Neuronal stem cell (in vitro differentiated cells): ENCODE measurements around the gene RAB11B. TPM values are rescaled to one million over a fixed set of nuclear protein-coding genes. Genes with fewer than 3 reads are reported as not detected.
A peak's percentile ranks its signal among the peaks of the same experiment; 100 is the strongest.
"Not testable (repeated sequence)": the region's sequence is repeated elsewhere in the genome, so short reads cannot be mapped to it uniquely, and the experiment has no call there.

ENCODE experiments used
- DNase-seq: peaks from one replicate; pipeline ENCODE4 v3.0.0-alpha.2; 2013; ENCODE audit warnings: low spot score
- H2AFZ ChIP-seq: one replicate; pipeline ENCODE4 v1.6.1; 2013; ENCODE audit warnings: mild to moderate bottlenecking, low read length, inconsistent platforms
- H2AK5ac ChIP-seq: 2 replicates; pipeline ENCODE4 v1.6.1; 2013; ENCODE audit warnings: low read depth, mild to moderate bottlenecking, inconsistent platforms, low read length, moderate library complexity, mixed read lengths
- H2BK120ac ChIP-seq: 2 replicates; pipeline ENCODE4 v1.6.1; 2013; ENCODE audit warnings: low read depth, mild to moderate bottlenecking, inconsistent platforms, low read length, moderate library complexity, mixed read lengths
- H2BK12ac ChIP-seq: one replicate; pipeline ENCODE4 v1.6.1; 2013; ENCODE audit warnings: low read length, inconsistent platforms
- H2BK15ac ChIP-seq: 2 replicates; pipeline ENCODE4 v1.6.1; 2013; ENCODE audit warnings: mild to moderate bottlenecking, low read length, inconsistent platforms, mixed read lengths
- H2BK5ac ChIP-seq: one replicate; pipeline ENCODE4 v1.6.1; 2013; ENCODE audit warnings: inconsistent platforms, mild to moderate bottlenecking, low read length, moderate library complexity
- H3K14ac ChIP-seq: one replicate; pipeline ENCODE4 v1.6.1; 2013; ENCODE audit warnings: low read length, inconsistent platforms
- H3K18ac ChIP-seq: 2 replicates; pipeline ENCODE4 v1.6.1; 2013; ENCODE audit warnings: low read length, inconsistent platforms
- H3K23ac ChIP-seq: 2 replicates; pipeline ENCODE4 v1.6.1; 2013; ENCODE audit warnings: low read depth, mild to moderate bottlenecking, mixed read lengths, low read length, inconsistent platforms; ENCODE audit not compliant: poor library complexity
- H3K27ac ChIP-seq: replicated peaks from 3 replicates; pipeline ENCODE4 v1.5.1; 2013; ENCODE audit warnings: low read length, inconsistent platforms
- H3K27me3 ChIP-seq, 3 experiments: 2 replicates each; pipeline ENCODE4 v1.6.1; 2013; ENCODE audit warnings: low read length in 3 of 3, mild to moderate bottlenecking in 2 of 3, inconsistent platforms in 1 of 3, low read depth in 1 of 3, mixed read lengths in 1 of 3, moderate library complexity in 1 of 3; ENCODE audit not compliant: control insufficient read depth in 3 of 3, insufficient read depth in 3 of 3
- H3K36me3 ChIP-seq, 2 donors: replicated peaks in 1 of 2; 2 replicates each; pipeline ENCODE4 v1.6.1; 2013; ENCODE audit warnings: low read length in 2 of 2; ENCODE audit not compliant: control insufficient read depth in 2 of 2, insufficient read depth in 2 of 2
- H3K4ac ChIP-seq: 2 replicates; pipeline ENCODE4 v1.6.1; 2013; ENCODE audit warnings: inconsistent platforms, mild to moderate bottlenecking, low read length, moderate library complexity
- H3K4me1 ChIP-seq, 2 donors: 1 replicate in 1 of 2; 2 replicates in 1 of 2; pipeline ENCODE4 v1.6.1; 2013; ENCODE audit warnings: low read length in 2 of 2, low read depth in 1 of 2; ENCODE audit not compliant: control insufficient read depth in 2 of 2, insufficient read depth in 1 of 2
- H3K4me2 ChIP-seq: one replicate; pipeline ENCODE4 v1.6.1; 2013; ENCODE audit warnings: mild to moderate bottlenecking, low read length, inconsistent platforms; ENCODE audit not compliant: insufficient read depth, poor library complexity, severe bottlenecking
- H3K4me3 ChIP-seq, 2 donors: 2 replicates each; pipeline ENCODE4 v1.5.1; 2013; ENCODE audit warnings: low read length in 2 of 2, mild to moderate bottlenecking in 2 of 2, inconsistent platforms in 1 of 2, moderate library complexity in 1 of 2
- H3K79me1 ChIP-seq: one replicate; pipeline ENCODE4 v1.6.1; 2013; ENCODE audit warnings: low read depth, mild to moderate bottlenecking, inconsistent platforms, low read length, moderate library complexity
- H3K9ac ChIP-seq: one replicate; pipeline ENCODE4 v1.6.1; 2013; ENCODE audit warnings: mild to moderate bottlenecking, low read depth, low read length, inconsistent platforms; ENCODE audit not compliant: poor library complexity
- H3K9me3 ChIP-seq, 2 donors: replicated peaks in 1 of 2; 2 replicates each; pipeline versions ENCODE3 to v1.6.1; 2013; ENCODE audit warnings: low read length in 2 of 2, mild to moderate bottlenecking in 2 of 2, inconsistent platforms in 1 of 2, low read depth in 1 of 2, mixed read lengths in 1 of 2, moderate library complexity in 1 of 2; ENCODE audit not compliant: control insufficient read depth in 2 of 2, insufficient read depth in 1 of 2
- H4K8ac ChIP-seq: one replicate; pipeline ENCODE4 v1.6.1; 2013; ENCODE audit warnings: low read depth, mild to moderate bottlenecking, inconsistent platforms, low read length, moderate library complexity
- H4K91ac ChIP-seq: one replicate; pipeline ENCODE4 v1.6.1; 2013; ENCODE audit warnings: low read length, low read depth, mild to moderate bottlenecking, inconsistent platforms; ENCODE audit not compliant: poor library complexity
- WGBS, 2 donors: extraction: QIAGEN DNeasy Blood & Tissue Kit; methylation state at CpG; one replicate each; pipeline ENCODE4 v1.1.7; 2013; ENCODE audit warnings: missing lambda C conversion rate in 2 of 2, mixed read lengths in 1 of 2; ENCODE audit not compliant: insufficient read length in 2 of 2, insufficient replicate concordance in 1 of 2; ENCODE audit errors: extremely low coverage in 2 of 2; 5-methylcytosine and 5-hydroxymethylcytosine counted together
- polyA plus RNA-seq, 2 experiments: library from polyadenylated mRNA; stranded (reverse); fragments of 200-250 nt; gene quantifications; one replicate each; pipeline ENCODE4 v1.2.3, GENCODE V29; 2013

Gene RAB11B
- 104 TPM for polyA plus RNA-seq (2013, experiment 1 of 2)
- polyA plus RNA-seq (2013, experiment 2 of 2): 102 TPM

- peak within 1 kb of the TSS; percentile 97 for H3K23ac ChIP-seq
- WGBS, 2 donors: no CpG with 5 or more reads among the region's 70 CpGs
- H2AK5ac ChIP-seq: peak within 1 kb of the TSS; percentile 99
- peaks cover 11% of the 10 kb centered on the region for H3K79me1 ChIP-seq
- peak within 1 kb of the TSS; percentile 86 for H2AFZ ChIP-seq
- no peaks in the 10 kb centered on the region for H3K9me3 ChIP-seq
- H2BK15ac ChIP-seq: peak within 1 kb of the TSS; percentile 67
- peak within 1 kb of the TSS; percentile 100 for H3K9ac ChIP-seq
- peak within 1 kb of the TSS; percentile 71 to 97 for H3K4me3 ChIP-seq
- H3K4me1 ChIP-seq: peaks cover 5 to 9% of the 10 kb centered on the region in 2 donors
- H3K4ac ChIP-seq: peak within 1 kb of the TSS; percentile 100
- H3K18ac ChIP-seq: peak within 1 kb of the TSS; percentile 100
- H3K27ac ChIP-seq: peak within 1 kb of the TSS; percentile 99
- peak; percentile 100 for DNase-seq
- peak within 1 kb of the TSS; percentile 100 for H4K91ac ChIP-seq
- peaks cover 0 to 20% of the 10 kb centered on the region in 2 donors for H3K36me3 ChIP-seq
- peak within 1 kb of the TSS; percentile 68 for H2BK5ac ChIP-seq
- H3K27me3 ChIP-seq: no peaks in the 10 kb centered on the region
- peak within 1 kb of the TSS; percentile 99 for H2BK120ac ChIP-seq
- peak within 1 kb of the TSS; percentile 99 for H4K8ac ChIP-seq
- H3K14ac ChIP-seq: peak within 1 kb of the TSS; percentile 100
- peak within 1 kb of the TSS; percentile 80 for H2BK12ac ChIP-seq
- peak within 1 kb of the TSS; percentile 68 for H3K4me2 ChIP-seq
These were observed at the start of gene RAB11B for GRCh38 chr19:8389891-8390616. RAB11B (plus strand) TSS chr19:8390360; CDS start chr19:8390417, 57 bp downstream.

- H3K27ac ChIP-seq, H3K14ac ChIP-seq, DNase-seq, H2AK5ac ChIP-seq, H3K79me1 ChIP-seq, H2AFZ ChIP-seq, H3K4me2 ChIP-seq, H2BK12ac ChIP-seq, H2BK15ac ChIP-seq, H3K9me3 ChIP-seq, H3K23ac ChIP-seq, H3K9ac ChIP-seq, H3K36me3 ChIP-seq, H2BK120ac ChIP-seq, H2BK5ac ChIP-seq, H3K18ac ChIP-seq, H3K4ac ChIP-seq, H4K8ac ChIP-seq, H3K4me3 ChIP-seq, H3K4me1 ChIP-seq, H4K91ac ChIP-seq: not testable (repeated sequence)
- peaks cover 5 to 54% (median 34%) of the 10 kb centered on the region in 3 experiments for H3K27me3 ChIP-seq
- WGBS, 2 donors: no CpG with 5 or more reads among the region's 4 CpGs
These were observed 48.7 kb upstream of the RAB11B start for GRCh38 chr19:8341504-8341903.

DNA sequence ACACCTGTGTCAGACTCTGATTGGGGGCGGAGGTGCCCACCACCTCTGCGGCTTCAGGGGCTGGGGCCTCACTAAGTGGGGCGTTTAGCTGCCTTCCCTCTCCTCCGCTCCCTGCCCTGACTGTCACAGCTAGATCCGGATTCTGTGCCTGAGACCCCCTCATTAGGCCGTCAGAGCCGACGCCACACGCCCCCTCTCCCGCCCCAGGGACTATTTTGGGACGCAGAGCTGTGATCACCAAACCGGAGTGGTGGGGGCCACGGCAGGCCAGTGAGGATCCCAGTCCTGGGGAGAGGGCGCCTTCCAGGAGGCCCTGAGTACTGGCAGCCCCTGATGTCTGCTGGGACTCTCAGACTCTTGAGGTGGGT, 47.9 kb upstream of the RAB11B start:
- no peak overlapping the region for H2BK120ac ChIP-seq
- no peak overlapping the region for H4K91ac ChIP-seq
- H3K18ac ChIP-seq: no peak overlapping the region
- no peak overlapping the region for H2BK12ac ChIP-seq
- no peak overlapping the region for H3K14ac ChIP-seq
- H2AK5ac ChIP-seq: no peak overlapping the region
- no peak overlapping the region for H4K8ac ChIP-seq
- no peaks in the 10 kb centered on the region for H3K36me3 ChIP-seq
- DNase-seq: no peak
- H3K23ac ChIP-seq: peak overlapping the region; percentile 60
- H3K79me1 ChIP-seq: no peaks in the 10 kb centered on the region
- peaks cover 5 to 49% (median 31%) of the 10 kb centered on the region in 3 experiments for H3K27me3 ChIP-seq
- peak overlapping the region; percentile 27 for H3K9ac ChIP-seq
- peak overlapping the region; percentile 35 for H2AFZ ChIP-seq
- no peak overlapping the region for H3K4me2 ChIP-seq
- no peak overlapping the region for H2BK5ac ChIP-seq
- H3K27ac ChIP-seq: no peak overlapping the region
- no peaks in the 10 kb centered on the region for H3K9me3 ChIP-seq
- no peak overlapping the region for H3K4me3 ChIP-seq
- H3K4ac ChIP-seq: no peak overlapping the region
- peaks cover 4 to 6% of the 10 kb centered on the region in 2 donors for H3K4me1 ChIP-seq
- H2BK15ac ChIP-seq: no peak overlapping the region
- no CpG with 5 or more reads among the region's 14 CpGs for WGBS, 2 donors

GRCh38 chr19:8342684-8343482, 47.3 kb upstream of the RAB11B start, which contains the start of gene KANK3:
KANK3 (minus strand) TSS chr19:8343262; CDS start chr19:8337828, 5,434 bp downstream.
- Histone ChIP-seq H3K4me3 (peak within 1 kb of the TSS; percentile 26 to 72), H3K23ac (peak within 1 kb of the TSS; percentile 73), H3K4me2 (peak within 1 kb of the TSS; percentile 66), H3K27ac (no peak within 1 kb of the TSS), H2AK5ac (peak within 1 kb of the TSS; percentile 63), H2BK120ac (no peak within 1 kb of the TSS), H2AFZ (peak within 1 kb of the TSS; percentile 86), H3K18ac (peak within 1 kb of the TSS; percentile 89), H2BK5ac (no peak within 1 kb of the TSS), H3K4me1 (peaks cover 4 to 6% of the 10 kb centered on the region in 2 donors), H3K9me3 (no peaks in the 10 kb centered on the region), H3K79me1 (no peaks in the 10 kb centered on the region), H3K27me3 (peaks cover 5 to 45% (median 29%) of the 10 kb centered on the region in 3 experiments), H3K36me3 (no peaks in the 10 kb centered on the region), H4K8ac (no peak within 1 kb of the TSS), H3K9ac (peak within 1 kb of the TSS; percentile 27), H4K91ac (no peak within 1 kb of the TSS), H2BK15ac (no peak within 1 kb of the TSS), H2BK12ac (peak within 1 kb of the TSS; percentile 73), H3K4ac (peak within 1 kb of the TSS; percentile 66), H3K14ac (peak within 1 kb of the TSS; percentile 82)
- DNase-seq: peak; percentile 86
- no CpG with 5 or more reads among the region's 65 CpGs for WGBS, 2 donors
